HG03565 (cell line): ENCODE measurements around the gene FLT4.

ENCODE experiments used
- ATAC-seq: cut with Tn5 transposase; IDR thresholded peaks from one replicate; pipeline ENCODE4 v1.9.1; 2021; ENCODE audit warnings: mild to moderate bottlenecking, moderate library complexity; ENCODE audit not compliant: unreplicated experiment

FLT4 gene

GRCh38 chr5:180609386-180609785, 40.0 kb downstream of the FLT4 start:
- no peak for ATAC-seq

DNA sequence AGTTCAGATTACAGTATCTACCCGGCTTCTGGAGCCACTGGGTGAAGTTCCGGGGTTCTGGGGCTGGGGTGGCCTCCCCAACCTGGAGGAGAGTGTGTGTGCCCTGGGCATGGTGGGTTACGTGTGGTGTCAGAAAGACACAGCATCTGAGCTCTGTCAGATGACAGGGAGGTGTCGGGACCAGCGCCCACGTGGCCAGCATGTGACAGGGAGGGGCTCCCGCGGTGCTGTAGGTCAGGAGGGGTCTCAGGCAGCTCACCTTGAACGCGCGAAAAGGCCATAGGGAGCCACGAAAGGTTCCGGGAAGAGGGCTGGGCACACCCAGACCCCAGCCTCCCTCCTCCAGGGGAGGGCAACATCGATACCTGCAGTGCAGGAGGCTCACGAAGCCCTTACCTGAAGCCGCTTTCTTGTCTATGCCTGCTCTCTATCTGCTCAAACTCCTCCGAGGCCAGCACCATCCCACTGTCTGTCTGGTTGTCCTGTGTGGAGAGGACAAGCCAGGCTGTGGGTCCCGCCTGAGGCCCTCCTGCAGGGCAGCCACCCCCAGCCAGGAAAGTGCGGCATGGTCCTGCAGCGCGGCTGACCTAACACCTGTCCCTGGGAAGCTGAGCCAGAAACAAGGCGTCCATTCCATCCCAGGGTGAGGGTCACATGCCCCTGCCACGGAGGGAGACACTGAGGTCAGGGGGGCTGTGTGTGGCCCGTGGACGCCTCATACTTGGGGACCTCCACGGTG, 40.7 kb downstream of the FLT4 start:
- ATAC-seq, result no peak

DNA sequence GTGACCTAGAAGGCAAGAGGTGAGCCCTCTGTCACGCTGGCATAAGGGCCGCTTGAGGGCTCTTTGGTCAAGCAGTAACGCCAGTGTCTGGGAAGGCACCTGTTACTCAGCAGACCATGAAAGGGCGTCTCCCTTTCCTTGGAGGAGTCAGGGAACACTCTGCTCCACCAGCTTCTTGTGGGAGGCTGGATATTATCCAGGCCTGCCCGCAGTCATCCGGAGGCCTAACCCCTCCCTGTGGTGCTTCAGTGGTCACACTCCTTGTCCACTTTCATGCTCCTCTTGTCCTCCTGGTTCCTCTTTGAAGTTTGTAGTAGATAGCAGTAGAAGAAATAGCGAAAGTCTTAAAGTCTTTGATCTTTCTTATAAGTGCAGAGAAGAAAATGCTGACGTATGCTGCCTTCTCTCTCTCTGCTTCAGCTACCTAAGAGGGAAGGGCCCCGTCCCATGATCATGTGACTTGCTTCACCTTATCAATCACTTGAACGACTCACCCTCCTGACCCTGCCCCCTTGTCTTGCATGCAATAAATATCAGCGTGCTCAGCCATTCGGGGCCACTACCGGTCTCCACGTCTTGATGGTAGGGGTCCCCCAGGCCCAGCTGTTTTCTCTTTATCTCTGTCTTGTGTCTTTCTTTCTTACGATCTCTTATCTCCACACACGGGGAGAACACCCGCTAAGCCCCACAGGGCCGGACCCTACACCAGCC, 41.4 kb downstream of the FLT4 start:
- no peak for ATAC-seq

DNA sequence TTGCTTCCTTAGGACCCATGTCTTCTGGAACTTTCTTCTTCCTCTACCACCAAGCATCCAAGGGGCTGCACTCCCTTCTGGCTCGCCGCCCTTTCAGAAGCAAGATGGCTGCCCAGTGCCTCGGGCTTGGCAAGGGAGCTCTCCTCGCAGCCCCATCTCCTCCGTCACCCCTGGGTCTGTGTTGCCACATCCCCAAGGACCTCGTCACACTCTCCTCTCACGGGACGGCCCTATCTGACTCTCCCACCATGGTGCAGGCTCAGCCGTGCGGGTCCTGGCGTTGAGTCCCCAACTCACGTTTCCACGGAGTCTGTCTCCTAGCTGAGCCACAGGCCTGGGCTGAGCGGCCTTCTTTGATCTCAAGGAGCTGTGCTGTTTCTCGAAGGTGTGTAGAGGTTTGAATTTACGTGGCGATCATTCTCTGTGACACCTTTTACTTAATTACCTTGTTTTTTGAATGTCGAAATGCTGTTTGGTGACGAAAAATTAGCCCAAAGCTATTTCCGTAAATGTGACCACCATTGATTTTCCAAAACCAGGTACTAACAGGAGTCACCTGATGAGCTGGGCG, 43.1 kb downstream of the FLT4 start:
- ATAC-seq, result no peak

DNA sequence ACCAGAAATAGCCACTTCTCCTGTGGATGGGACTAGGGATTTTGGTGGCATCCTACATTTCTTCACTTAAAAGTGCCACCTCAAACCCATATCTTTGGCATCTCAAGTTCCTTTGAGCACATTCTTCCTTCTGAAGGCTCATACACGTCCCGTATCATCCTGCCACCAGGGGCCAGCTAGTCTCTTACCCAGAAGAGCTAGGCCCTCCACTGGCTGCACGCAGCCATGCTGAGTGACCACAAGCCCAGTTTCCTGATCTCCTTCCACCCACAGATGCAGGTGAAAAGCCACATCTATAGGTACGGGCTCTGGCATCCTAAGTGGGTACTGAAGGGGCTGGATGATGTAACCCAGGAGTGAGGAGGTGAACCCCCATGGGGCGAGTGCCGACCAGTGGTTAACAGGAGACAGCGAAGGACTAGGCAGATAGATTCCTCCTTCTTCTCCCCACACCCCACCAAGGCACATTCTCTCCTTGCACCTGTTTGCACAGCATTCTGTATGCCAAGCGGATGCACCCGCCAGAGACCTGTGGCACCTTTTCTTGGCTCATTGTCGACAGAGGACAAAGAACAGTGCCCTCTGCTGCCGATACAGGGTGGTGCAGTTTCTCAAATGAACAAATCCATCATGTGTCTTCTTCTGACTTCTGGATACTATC, 43.7 kb downstream of the FLT4 start:
- no peak for ATAC-seq

- no peak for ATAC-seq
These were observed 45.1 kb downstream of the FLT4 start for GRCh38 chr5:180604271-180604670.

GRCh38 chr5:180603076-180603594, 46.3 kb downstream of the FLT4 start:
- ATAC-seq, result no peak

GRCh38 chr5:180602481-180603075, 46.8 kb downstream of the FLT4 start:
- ATAC-seq, result no peak

- ATAC-seq, result no peak
These were observed 47.6 kb downstream of the FLT4 start for GRCh38 chr5:180601591-180602480.

- no peak for ATAC-seq
These were observed 48.8 kb downstream of the FLT4 start for GRCh38 chr5:180600554-180601041.

DNA sequence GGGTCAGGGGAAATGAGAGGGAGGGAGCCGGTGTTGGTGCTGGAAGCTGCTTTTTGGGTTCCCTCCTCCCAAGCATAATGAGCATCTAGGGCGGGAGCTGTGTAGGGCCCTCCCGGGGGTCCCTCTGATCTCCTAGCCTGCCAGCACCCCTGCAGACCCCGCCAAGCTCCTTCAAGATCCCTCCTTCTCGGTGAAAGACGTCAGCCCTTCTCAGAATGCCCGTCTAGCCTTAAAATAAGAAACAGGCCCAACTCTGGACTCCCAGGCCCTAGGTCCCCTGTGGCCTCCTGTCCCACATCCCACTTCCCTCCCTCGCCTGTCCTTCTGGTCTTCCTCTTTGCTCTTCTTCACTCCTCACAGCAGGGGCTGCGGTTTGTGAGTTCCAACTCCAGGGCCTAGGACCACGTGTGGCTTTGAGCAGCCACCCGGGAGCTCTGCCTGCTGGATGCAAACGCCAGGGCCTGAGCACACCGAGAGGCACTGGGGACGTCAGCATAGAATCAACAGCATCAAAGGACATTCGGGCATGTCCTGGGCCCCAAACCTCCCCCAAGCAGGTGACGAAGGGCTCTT, 49.3 kb downstream of the FLT4 start:
- no peak for ATAC-seq

DNA sequence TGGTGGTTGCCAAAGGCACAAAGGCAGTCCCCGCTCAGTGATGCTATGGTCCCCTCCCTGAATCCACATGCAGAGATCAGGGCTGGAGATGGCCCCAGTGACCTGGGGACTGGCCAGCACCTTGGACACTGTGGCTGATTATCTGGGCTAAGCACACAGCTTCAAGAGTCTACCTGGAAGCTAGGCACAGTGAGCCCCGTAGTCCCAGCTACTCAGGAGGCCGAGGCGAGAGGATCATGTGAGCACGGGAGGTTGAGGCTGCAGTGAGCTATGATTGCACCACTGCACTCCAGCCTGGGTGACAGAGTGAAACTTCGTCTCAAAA, 49.8 kb downstream of the FLT4 start:
- no peak for ATAC-seq

GRCh38 chr5:180598797-180599589, 50.4 kb downstream of the FLT4 start:
- no peak for ATAC-seq

- ATAC-seq, result no peak
These were observed 51.1 kb downstream of the FLT4 start for GRCh38 chr5:180598316-180598701.

DNA sequence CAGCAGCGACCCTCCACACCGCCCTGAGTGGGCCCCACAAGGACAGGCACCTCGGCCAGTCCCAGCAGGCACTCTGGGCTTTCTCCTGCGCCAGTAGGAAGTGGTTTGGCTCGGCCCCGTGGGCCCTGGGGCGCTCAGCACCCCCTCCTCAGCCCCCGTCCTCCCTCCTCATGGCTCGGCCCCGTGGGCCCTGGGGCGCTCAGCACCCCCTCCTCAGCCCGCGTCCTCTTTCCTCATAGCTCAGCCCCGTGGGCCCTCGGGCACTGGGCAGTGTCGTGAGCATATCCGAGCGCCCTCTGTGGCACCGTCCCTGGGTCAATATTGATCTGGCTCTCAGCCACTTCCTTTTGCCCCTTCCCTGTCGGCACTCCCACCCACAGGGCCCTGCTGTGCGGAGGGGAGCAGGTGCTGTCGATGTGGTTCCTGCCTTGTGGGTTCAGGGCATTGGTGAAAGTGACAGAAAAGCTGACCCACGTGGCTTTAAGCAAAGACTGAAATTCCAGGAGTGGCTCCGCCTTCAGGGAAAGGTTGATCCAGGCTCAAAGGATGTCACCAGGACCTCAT, 52.6 kb downstream of the FLT4 start:
- no peak for ATAC-seq

DNA sequence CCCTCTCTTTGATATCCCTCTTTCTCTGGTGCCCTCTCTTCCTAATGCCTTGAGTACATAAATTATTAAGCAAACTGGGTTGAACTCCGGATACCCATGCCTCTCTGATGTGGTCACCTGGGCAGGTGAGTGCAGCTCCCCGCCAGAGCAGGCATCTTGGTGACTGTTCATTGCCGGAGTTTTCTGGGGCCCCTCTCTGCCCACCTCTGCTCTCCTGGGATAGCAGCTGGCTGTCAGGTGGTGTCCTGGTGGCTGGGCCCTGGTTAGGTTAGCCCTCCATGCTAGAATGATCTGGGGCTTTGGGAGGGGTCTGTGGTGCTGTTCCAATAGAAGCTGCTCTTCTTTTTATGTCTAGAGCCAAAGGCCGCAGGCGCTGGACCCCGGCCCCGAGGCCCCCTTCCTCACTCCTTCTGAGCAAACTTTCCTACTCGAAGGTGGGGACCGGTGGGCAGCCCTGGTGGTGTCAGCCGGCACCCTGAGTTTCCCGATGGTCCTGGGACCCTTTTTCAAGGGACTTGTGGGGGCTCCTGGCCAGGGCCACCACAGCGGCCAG, 53.2 kb downstream of the FLT4 start:
- no peak for ATAC-seq

GRCh38 chr5:180595381-180596114, 53.9 kb downstream of the FLT4 start:
- no peak for ATAC-seq

DNA sequence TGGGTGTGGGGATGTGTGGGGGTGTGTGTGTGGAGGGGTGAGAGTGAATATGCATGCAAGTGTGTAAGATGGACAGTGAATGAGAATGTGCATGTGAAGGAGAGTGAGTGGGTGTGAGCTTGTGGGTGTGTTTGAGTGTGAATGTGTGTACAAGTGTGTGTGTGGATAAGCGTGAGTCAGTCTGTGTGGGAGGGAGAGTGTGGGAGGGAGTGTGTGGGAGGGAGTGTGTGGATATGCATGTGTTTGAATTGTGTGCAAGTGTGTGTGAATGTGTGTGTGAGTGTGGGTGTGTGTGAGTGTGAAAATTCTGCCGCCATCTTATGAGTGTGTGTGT, 54.4 kb downstream of the FLT4 start:
- no peak for ATAC-seq
